ENCODE data around the gene TXNL1.

DNA sequence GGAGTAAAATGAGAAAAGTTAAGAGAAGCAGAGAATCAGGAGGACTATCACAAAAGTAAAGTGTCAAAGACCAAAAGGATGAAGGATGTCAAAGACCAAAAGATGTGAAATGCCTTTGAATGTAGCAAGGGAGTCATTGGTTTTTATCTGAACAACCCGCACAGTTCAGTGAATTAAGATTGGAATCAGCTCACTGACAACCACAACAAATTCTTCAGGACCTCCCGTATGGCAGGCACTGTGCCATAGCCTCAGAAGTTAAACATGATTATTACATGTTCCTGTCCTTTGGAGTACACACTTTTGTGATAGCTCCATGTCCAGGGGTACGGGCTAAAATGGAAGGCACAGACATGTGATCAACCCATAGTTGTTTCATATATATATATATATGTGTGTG, 5.0 kb upstream of the TXNL1 start:
- TF ChIP-seq, protein P1, sequence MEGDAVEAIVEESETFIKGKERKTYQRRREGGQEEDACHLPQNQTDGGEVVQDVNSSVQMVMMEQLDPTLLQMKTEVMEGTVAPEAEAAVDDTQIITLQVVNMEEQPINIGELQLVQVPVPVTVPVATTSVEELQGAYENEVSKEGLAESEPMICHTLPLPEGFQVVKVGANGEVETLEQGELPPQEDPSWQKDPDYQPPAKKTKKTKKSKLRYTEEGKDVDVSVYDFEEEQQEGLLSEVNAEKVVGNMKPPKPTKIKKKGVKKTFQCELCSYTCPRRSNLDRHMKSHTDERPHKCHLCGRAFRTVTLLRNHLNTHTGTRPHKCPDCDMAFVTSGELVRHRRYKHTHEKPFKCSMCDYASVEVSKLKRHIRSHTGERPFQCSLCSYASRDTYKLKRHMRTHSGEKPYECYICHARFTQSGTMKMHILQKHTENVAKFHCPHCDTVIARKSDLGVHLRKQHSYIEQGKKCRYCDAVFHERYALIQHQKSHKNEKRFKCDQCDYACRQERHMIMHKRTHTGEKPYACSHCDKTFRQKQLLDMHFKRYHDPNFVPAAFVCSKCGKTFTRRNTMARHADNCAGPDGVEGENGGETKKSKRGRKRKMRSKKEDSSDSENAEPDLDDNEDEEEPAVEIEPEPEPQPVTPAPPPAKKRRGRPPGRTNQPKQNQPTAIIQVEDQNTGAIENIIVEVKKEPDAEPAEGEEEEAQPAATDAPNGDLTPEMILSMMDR (IDR thresholded peaks at IDR 0.05; ENCODE audit: insufficient read depth, low read length): no peak
- TF ChIP-seq, protein P2, sequence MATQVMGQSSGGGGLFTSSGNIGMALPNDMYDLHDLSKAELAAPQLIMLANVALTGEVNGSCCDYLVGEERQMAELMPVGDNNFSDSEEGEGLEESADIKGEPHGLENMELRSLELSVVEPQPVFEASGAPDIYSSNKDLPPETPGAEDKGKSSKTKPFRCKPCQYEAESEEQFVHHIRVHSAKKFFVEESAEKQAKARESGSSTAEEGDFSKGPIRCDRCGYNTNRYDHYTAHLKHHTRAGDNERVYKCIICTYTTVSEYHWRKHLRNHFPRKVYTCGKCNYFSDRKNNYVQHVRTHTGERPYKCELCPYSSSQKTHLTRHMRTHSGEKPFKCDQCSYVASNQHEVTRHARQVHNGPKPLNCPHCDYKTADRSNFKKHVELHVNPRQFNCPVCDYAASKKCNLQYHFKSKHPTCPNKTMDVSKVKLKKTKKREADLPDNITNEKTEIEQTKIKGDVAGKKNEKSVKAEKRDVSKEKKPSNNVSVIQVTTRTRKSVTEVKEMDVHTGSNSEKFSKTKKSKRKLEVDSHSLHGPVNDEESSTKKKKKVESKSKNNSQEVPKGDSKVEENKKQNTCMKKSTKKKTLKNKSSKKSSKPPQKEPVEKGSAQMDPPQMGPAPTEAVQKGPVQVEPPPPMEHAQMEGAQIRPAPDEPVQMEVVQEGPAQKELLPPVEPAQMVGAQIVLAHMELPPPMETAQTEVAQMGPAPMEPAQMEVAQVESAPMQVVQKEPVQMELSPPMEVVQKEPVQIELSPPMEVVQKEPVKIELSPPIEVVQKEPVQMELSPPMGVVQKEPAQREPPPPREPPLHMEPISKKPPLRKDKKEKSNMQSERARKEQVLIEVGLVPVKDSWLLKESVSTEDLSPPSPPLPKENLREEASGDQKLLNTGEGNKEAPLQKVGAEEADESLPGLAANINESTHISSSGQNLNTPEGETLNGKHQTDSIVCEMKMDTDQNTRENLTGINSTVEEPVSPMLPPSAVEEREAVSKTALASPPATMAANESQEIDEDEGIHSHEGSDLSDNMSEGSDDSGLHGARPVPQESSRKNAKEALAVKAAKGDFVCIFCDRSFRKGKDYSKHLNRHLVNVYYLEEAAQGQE (IDR thresholded peaks at IDR 0.05; ENCODE audit: insufficient replicate concordance, low read depth): no peak
- no peak for TF ChIP-seq GABPA (IDR thresholded peaks at IDR 0.05; ENCODE audit: low read depth)

Data from HL-60 (cell line).